ENCODE results near the gene BDH1. TPM values are rescaled to one million over a fixed set of nuclear protein-coding genes. Genes with fewer than 3 reads are reported as not detected.

Gene BDH1
- total and polyA plus RNA-seq, 2 of the 13 experiments (the other 11 are each of a cell fraction or from before 2014, with no cell fraction given), result 21.2 to 71.9 TPM

DNA sequence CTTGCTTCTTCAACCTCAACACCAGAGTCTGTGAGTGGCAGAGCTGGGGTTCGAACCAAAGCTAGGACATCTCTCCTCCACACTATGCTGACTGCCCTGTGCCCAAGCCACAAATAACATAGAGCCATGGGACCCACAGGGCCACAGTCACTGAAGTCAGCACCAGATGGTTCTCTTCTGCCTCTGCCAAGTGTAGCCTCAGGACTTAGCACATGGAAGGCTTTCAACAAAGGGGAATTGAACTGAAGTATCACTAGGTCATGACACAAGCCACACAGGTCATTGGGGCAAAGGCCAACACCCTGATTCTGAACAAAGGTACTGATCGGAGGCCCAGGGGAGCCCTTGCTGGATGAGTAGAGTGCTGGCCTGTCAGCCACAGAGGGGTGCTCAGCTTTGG, 83.6 kb downstream of the BDH1 start (continued):
- TF ChIP-seq, protein P1, sequence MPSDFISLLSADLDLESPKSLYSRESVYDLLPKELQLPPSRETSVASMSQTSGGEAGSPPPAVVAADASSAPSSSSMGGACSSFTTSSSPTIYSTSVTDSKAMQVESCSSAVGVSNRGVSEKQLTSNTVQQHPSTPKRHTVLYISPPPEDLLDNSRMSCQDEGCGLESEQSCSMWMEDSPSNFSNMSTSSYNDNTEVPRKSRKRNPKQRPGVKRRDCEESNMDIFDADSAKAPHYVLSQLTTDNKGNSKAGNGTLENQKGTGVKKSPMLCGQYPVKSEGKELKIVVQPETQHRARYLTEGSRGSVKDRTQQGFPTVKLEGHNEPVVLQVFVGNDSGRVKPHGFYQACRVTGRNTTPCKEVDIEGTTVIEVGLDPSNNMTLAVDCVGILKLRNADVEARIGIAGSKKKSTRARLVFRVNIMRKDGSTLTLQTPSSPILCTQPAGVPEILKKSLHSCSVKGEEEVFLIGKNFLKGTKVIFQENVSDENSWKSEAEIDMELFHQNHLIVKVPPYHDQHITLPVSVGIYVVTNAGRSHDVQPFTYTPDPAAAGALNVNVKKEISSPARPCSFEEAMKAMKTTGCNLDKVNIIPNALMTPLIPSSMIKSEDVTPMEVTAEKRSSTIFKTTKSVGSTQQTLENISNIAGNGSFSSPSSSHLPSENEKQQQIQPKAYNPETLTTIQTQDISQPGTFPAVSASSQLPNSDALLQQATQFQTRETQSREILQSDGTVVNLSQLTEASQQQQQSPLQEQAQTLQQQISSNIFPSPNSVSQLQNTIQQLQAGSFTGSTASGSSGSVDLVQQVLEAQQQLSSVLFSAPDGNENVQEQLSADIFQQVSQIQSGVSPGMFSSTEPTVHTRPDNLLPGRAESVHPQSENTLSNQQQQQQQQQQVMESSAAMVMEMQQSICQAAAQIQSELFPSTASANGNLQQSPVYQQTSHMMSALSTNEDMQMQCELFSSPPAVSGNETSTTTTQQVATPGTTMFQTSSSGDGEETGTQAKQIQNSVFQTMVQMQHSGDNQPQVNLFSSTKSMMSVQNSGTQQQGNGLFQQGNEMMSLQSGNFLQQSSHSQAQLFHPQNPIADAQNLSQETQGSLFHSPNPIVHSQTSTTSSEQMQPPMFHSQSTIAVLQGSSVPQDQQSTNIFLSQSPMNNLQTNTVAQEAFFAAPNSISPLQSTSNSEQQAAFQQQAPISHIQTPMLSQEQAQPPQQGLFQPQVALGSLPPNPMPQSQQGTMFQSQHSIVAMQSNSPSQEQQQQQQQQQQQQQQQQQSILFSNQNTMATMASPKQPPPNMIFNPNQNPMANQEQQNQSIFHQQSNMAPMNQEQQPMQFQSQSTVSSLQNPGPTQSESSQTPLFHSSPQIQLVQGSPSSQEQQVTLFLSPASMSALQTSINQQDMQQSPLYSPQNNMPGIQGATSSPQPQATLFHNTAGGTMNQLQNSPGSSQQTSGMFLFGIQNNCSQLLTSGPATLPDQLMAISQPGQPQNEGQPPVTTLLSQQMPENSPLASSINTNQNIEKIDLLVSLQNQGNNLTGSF (CRISPR knock-in tag; IDR thresholded peaks at IDR 0.05), result no peak
- TF ChIP-seq NCOA2 (CRISPR knock-in tag; IDR thresholded peaks at IDR 0.05) (no peak), ZNF337 (CRISPR knock-in tag; IDR thresholded peaks at IDR 0.05; ENCODE audit: borderline replicate concordance, low read depth) (no peak), ZNF567 (CRISPR knock-in tag; IDR thresholded peaks at IDR 0.05; ENCODE audit: borderline replicate concordance) (no peak), ZNF605 (CRISPR knock-in tag; IDR thresholded peaks at IDR 0.05) (no peak), GZF1 (CRISPR knock-in tag; IDR thresholded peaks at IDR 0.05) (no peak), MEIS1 (CRISPR knock-in tag; IDR thresholded peaks at IDR 0.05; ENCODE audit: borderline replicate concordance) (no peak), ZSCAN30 (CRISPR knock-in tag; IDR thresholded peaks at IDR 0.05) (0 out of 2 replicates have a peak, but pooled peaks have one; percentile 19), ZNF484 (CRISPR knock-in tag; IDR thresholded peaks at IDR 0.05; ENCODE audit: borderline replicate concordance, low read depth) (no peak), NFRKB (IDR thresholded peaks at IDR 0.05) (no peak), SMARCC2 (IDR thresholded peaks at IDR 0.05) (no peak), ZNF83 (CRISPR knock-in tag; IDR thresholded peaks at IDR 0.05; ENCODE audit: borderline replicate concordance) (no peak), FOXO1 (CRISPR knock-in tag; IDR thresholded peaks at IDR 0.05) (no peak), GTF3A (CRISPR knock-in tag; conservative IDR thresholded peaks at IDR 0.05) (no peak), ZFY (CRISPR knock-in tag; IDR thresholded peaks at IDR 0.05) (no peak), RXRB (CRISPR knock-in tag; IDR thresholded peaks at IDR 0.05; ENCODE audit: borderline replicate concordance) (peak; percentile 91), SRY (CRISPR knock-in tag; IDR thresholded peaks at IDR 0.05) (no peak), PHB2 (IDR thresholded peaks at IDR 0.05; ENCODE audit: partially characterized antibody) (no peak), ZNF766 (CRISPR knock-in tag; IDR thresholded peaks at IDR 0.05; ENCODE audit: borderline replicate concordance) (no peak), ZNF432 (CRISPR knock-in tag; IDR thresholded peaks at IDR 0.05; ENCODE audit: borderline replicate concordance) (no peak)
- TF ChIP-seq, protein P2, sequence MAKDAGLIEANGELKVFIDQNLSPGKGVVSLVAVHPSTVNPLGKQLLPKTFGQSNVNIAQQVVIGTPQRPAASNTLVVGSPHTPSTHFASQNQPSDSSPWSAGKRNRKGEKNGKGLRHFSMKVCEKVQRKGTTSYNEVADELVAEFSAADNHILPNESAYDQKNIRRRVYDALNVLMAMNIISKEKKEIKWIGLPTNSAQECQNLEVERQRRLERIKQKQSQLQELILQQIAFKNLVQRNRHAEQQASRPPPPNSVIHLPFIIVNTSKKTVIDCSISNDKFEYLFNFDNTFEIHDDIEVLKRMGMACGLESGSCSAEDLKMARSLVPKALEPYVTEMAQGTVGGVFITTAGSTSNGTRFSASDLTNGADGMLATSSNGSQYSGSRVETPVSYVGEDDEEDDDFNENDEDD (CRISPR knock-in tag; IDR thresholded peaks at IDR 0.05; ENCODE audit: borderline replicate concordance), result no peak
- TF ChIP-seq, protein P3, sequence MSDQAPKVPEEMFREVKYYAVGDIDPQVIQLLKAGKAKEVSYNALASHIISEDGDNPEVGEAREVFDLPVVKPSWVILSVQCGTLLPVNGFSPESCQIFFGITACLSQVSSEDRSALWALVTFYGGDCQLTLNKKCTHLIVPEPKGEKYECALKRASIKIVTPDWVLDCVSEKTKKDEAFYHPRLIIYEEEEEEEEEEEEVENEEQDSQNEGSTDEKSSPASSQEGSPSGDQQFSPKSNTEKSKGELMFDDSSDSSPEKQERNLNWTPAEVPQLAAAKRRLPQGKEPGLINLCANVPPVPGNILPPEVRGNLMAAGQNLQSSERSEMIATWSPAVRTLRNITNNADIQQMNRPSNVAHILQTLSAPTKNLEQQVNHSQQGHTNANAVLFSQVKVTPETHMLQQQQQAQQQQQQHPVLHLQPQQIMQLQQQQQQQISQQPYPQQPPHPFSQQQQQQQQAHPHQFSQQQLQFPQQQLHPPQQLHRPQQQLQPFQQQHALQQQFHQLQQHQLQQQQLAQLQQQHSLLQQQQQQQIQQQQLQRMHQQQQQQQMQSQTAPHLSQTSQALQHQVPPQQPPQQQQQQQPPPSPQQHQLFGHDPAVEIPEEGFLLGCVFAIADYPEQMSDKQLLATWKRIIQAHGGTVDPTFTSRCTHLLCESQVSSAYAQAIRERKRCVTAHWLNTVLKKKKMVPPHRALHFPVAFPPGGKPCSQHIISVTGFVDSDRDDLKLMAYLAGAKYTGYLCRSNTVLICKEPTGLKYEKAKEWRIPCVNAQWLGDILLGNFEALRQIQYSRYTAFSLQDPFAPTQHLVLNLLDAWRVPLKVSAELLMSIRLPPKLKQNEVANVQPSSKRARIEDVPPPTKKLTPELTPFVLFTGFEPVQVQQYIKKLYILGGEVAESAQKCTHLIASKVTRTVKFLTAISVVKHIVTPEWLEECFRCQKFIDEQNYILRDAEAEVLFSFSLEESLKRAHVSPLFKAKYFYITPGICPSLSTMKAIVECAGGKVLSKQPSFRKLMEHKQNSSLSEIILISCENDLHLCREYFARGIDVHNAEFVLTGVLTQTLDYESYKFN (CRISPR knock-in tag; conservative IDR thresholded peaks at IDR 0.05), result peak; percentile 55
